Measurements from ENCODE around the gene LRRK2.

LRRK2 gene

GRCh38 chr12:40198601-40199000, 26.2 kb upstream of the LRRK2 start:
- no peak overlapping the region for H3K4me3 ChIP-seq (ENCODE audit: low read depth, low read length)
- no peak for DNase-seq (ENCODE audit: low read depth)
- TF ChIP-seq CTCF (conservative IDR thresholded peaks at IDR 0.05; ENCODE audit: low read depth, low read length), result no peak

DNA sequence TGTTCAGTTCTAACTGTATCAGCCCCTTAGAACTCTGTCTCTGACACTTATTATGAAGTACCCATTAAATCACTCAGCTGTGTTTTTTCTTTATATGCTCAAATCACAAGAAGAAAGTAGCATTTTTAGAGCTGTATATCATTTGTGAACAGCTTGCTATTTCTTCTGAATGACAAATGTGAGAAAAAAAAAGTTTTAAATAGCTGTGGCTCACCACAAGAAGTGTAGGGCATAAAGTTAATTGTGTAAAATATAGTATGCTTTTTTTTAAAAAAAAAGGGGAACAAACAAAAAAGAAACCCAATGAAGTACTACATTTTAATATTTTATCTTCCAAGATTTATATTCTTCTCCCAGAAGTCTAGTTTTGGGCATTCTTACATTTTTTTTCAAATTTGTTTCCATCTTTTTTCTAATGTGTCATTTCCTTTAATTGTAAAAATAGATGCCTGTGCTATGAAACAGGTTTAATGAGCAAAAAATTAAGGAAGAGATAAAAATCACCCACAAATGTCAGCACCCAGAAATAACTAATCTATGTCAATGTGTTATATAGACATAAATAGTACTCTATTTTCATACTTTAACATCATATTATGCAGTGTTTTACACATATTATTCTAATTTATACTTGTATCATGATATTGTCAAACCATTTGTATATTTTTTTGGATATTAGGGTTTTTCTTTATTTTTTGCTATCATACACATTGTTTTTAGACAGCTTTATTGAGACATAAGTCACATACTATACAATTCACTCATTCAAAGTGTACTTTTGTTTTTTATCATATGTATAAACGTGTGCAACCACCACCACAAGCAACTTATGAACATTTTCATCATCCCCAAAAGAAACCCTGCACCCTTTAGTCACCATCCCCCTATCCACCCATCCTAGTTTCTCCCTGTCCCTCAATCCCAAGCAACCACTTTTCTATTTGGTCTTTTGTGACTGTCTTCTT, 22.4 kb upstream of the LRRK2 start:
- H3K4me3 ChIP-seq (ENCODE audit: low read depth, low read length), result no peak overlapping the region
- no peak for DNase-seq (ENCODE audit: low read depth)
- no peak for TF ChIP-seq CTCF (conservative IDR thresholded peaks at IDR 0.05; ENCODE audit: low read depth, low read length)

DNA sequence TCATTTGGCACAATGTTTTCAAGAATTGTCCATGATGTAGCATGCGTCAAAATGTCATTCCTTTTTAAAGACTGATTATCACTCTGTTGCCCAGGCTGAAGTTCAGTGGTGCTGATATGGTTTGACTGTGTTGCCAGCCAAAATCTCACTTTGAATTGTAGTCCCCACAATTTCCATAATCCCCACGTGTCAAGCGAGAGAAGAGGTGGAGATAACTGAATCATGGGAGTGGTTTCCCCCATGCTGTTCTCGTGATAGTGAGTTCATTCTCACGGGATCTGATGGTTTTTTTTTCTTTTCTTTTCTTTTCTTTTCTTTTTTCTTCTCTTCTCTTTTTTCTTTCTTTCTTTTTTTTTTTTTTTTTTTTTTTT, 21.8 kb upstream of the LRRK2 start:
- no peak for DNase-seq (ENCODE audit: low read depth)
- no peak for TF ChIP-seq CTCF (conservative IDR thresholded peaks at IDR 0.05; ENCODE audit: low read depth, low read length)
- no peak overlapping the region for H3K4me3 ChIP-seq (ENCODE audit: low read depth, low read length)

GRCh38 chr12:40204337-40204736, 20.5 kb upstream of the LRRK2 start:
- TF ChIP-seq CTCF (conservative IDR thresholded peaks at IDR 0.05; ENCODE audit: low read depth, low read length), result no peak
- no peak overlapping the region for H3K4me3 ChIP-seq (ENCODE audit: low read depth, low read length)
- no peak for DNase-seq (ENCODE audit: low read depth)

DNA sequence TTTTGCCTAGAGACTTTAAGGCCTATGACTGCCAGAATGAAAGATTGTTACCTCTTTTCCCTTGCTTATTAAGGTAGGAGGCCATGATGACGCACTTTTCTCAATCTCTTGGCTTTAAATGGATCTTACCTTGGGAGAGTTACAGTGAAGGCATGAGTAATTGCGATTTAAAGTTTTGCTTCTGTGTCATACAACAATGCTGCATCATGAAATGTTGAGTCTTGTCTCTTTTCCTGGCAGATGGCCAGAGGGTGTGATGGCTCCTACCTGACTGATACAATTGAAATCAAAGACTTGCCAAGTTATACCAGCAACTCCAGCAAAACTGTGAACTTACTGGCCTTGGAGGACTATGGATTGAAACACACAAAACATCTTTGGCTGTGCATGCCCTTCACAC, 17.2 kb upstream of the LRRK2 start:
- no peak for TF ChIP-seq CTCF (conservative IDR thresholded peaks at IDR 0.05; ENCODE audit: low read depth, low read length)
- no peak for DNase-seq (ENCODE audit: low read depth)
- no peak overlapping the region for H3K4me3 ChIP-seq (ENCODE audit: low read depth, low read length)

- no peak for DNase-seq (ENCODE audit: low read depth)
- H3K4me3 ChIP-seq (ENCODE audit: low read depth, low read length), result no peak overlapping the region
- no peak for TF ChIP-seq CTCF (conservative IDR thresholded peaks at IDR 0.05; ENCODE audit: low read depth, low read length)
These were observed 15.9 kb upstream of the LRRK2 start for GRCh38 chr12:40208707-40209446.
